Smooth muscle cell of the pulmonary artery (primary cell): ENCODE data around the gene ATP9B. TPM values are rescaled to one million over a fixed set of nuclear protein-coding genes. Genes with fewer than 3 reads are reported as not detected.

Source experiments
- total RNA-seq: library from RNA; depleted of rRNA; stranded (reverse); fragments of >200 nt; gene quantifications from 2 replicates; pipeline ENCODE4 v1.2.3, GENCODE V29; 2014

The ATP9B gene, protein sequence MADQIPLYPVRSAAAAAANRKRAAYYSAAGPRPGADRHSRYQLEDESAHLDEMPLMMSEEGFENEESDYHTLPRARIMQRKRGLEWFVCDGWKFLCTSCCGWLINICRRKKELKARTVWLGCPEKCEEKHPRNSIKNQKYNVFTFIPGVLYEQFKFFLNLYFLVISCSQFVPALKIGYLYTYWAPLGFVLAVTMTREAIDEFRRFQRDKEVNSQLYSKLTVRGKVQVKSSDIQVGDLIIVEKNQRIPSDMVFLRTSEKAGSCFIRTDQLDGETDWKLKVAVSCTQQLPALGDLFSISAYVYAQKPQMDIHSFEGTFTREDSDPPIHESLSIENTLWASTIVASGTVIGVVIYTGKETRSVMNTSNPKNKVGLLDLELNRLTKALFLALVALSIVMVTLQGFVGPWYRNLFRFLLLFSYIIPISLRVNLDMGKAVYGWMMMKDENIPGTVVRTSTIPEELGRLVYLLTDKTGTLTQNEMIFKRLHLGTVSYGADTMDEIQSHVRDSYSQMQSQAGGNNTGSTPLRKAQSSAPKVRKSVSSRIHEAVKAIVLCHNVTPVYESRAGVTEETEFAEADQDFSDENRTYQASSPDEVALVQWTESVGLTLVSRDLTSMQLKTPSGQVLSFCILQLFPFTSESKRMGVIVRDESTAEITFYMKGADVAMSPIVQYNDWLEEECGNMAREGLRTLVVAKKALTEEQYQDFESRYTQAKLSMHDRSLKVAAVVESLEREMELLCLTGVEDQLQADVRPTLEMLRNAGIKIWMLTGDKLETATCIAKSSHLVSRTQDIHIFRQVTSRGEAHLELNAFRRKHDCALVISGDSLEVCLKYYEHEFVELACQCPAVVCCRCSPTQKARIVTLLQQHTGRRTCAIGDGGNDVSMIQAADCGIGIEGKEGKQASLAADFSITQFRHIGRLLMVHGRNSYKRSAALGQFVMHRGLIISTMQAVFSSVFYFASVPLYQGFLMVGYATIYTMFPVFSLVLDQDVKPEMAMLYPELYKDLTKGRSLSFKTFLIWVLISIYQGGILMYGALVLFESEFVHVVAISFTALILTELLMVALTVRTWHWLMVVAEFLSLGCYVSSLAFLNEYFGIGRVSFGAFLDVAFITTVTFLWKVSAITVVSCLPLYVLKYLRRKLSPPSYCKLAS
- 28.9 and 31.6 TPM in 2 replicates for total RNA-seq

GRCh38 chr18:79068937-79069716 lies at the start of gene ATP9B:
Gene ATP9B, plus strand, starts transcription at chr18:79069394. Its CDS starts 17 bp downstream, at chr18:79069411.

GRCh38 chr18:79395761-79396404 lies 326.7 kb downstream of the ATP9B start, which contains the start of gene NFATC1:
Gene NFATC1, plus strand, starts transcription at chr18:79395930. Its CDS starts 295 bp downstream, at chr18:79396225.

Other genes starting within 250 kb of the ATP9B start
- gene SALL3, start 89.6 kb upstream of the ATP9B start, total RNA-seq: 0.52 TPM in 1 of 2 replicates, not detected in the other